ENCODE measurements around the gene GULP1.

DNA sequence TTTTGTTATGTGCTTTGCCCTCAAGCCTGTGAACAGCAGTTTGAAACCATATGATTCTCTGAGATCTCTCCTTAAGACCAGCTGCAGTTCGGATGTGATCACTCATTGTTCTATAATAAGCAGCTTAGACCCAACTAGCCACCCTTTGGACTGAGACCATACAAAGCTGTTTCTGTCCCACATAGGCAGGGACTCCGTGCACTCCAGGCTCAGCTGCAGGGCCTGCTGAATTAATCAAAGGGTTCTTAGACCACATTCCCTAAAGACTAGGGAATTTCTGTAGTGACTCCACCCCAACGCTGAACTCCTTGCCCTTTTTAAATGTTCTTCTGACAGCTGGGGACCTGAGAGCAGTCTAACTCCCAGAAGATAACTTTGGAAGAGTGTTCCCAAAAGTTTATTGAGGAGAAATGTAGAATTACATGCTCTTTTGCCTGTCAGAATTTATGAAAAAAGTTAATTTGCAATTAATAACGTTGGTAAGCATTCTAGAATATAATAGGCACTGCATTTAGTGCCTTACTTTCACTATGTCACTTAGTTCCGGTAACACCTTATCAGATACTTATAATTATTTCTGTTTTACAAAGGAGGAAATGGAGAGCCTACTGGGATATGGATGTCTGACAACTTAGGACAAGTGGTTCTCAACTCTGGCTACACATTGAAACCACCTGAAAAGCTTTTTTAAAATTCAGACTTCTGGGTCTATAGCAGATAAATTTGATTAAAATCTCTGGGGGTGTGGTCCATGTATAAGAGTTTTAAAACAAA, 42.3 kb downstream of the GULP1 start:
- TF ChIP-seq, protein P1, sequence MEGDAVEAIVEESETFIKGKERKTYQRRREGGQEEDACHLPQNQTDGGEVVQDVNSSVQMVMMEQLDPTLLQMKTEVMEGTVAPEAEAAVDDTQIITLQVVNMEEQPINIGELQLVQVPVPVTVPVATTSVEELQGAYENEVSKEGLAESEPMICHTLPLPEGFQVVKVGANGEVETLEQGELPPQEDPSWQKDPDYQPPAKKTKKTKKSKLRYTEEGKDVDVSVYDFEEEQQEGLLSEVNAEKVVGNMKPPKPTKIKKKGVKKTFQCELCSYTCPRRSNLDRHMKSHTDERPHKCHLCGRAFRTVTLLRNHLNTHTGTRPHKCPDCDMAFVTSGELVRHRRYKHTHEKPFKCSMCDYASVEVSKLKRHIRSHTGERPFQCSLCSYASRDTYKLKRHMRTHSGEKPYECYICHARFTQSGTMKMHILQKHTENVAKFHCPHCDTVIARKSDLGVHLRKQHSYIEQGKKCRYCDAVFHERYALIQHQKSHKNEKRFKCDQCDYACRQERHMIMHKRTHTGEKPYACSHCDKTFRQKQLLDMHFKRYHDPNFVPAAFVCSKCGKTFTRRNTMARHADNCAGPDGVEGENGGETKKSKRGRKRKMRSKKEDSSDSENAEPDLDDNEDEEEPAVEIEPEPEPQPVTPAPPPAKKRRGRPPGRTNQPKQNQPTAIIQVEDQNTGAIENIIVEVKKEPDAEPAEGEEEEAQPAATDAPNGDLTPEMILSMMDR (IDR thresholded peaks at IDR 0.05; ENCODE audit: insufficient read depth, low read depth, low read length): no peak
- TF ChIP-seq EZH2 (IDR thresholded peaks at IDR 0.05; ENCODE audit: insufficient read depth, low read length): no peak

All from astrocyte (in vitro differentiated cells and primary cell).